Neuronal stem cell (in vitro differentiated cells): ENCODE results near the gene CDO1.

Experiments used
- DNase-seq: peaks from one replicate; pipeline ENCODE4 v3.0.0-alpha.2; 2013; ENCODE audit warnings: low spot score
- H2AFZ ChIP-seq: one replicate; pipeline ENCODE4 v1.6.1; 2013; ENCODE audit warnings: mild to moderate bottlenecking, low read length, inconsistent platforms
- H2AK5ac ChIP-seq: 2 replicates; pipeline ENCODE4 v1.6.1; 2013; ENCODE audit warnings: low read depth, mild to moderate bottlenecking, inconsistent platforms, low read length, moderate library complexity, mixed read lengths
- H2BK120ac ChIP-seq: 2 replicates; pipeline ENCODE4 v1.6.1; 2013; ENCODE audit warnings: low read depth, mild to moderate bottlenecking, inconsistent platforms, low read length, moderate library complexity, mixed read lengths
- H2BK12ac ChIP-seq: one replicate; pipeline ENCODE4 v1.6.1; 2013; ENCODE audit warnings: low read length, inconsistent platforms
- H2BK15ac ChIP-seq: 2 replicates; pipeline ENCODE4 v1.6.1; 2013; ENCODE audit warnings: mild to moderate bottlenecking, low read length, inconsistent platforms, mixed read lengths
- H2BK5ac ChIP-seq: one replicate; pipeline ENCODE4 v1.6.1; 2013; ENCODE audit warnings: inconsistent platforms, mild to moderate bottlenecking, low read length, moderate library complexity
- H3K14ac ChIP-seq: one replicate; pipeline ENCODE4 v1.6.1; 2013; ENCODE audit warnings: low read length, inconsistent platforms
- H3K18ac ChIP-seq: 2 replicates; pipeline ENCODE4 v1.6.1; 2013; ENCODE audit warnings: low read length, inconsistent platforms
- H3K23ac ChIP-seq: 2 replicates; pipeline ENCODE4 v1.6.1; 2013; ENCODE audit warnings: low read depth, mild to moderate bottlenecking, mixed read lengths, low read length, inconsistent platforms; ENCODE audit not compliant: poor library complexity
- H3K27ac ChIP-seq: replicated peaks from 3 replicates; pipeline ENCODE4 v1.5.1; 2013; ENCODE audit warnings: low read length, inconsistent platforms
- H3K27me3 ChIP-seq, 3 experiments: 2 replicates each; pipeline ENCODE4 v1.6.1; 2013; ENCODE audit warnings: low read length in 3 of 3, mild to moderate bottlenecking in 2 of 3, inconsistent platforms in 1 of 3, low read depth in 1 of 3, mixed read lengths in 1 of 3, moderate library complexity in 1 of 3; ENCODE audit not compliant: control insufficient read depth in 3 of 3, insufficient read depth in 3 of 3
- H3K36me3 ChIP-seq, 2 donors: replicated peaks in 1 of 2; 2 replicates each; pipeline ENCODE4 v1.6.1; 2013; ENCODE audit warnings: low read length in 2 of 2; ENCODE audit not compliant: control insufficient read depth in 2 of 2, insufficient read depth in 2 of 2
- H3K4ac ChIP-seq: 2 replicates; pipeline ENCODE4 v1.6.1; 2013; ENCODE audit warnings: inconsistent platforms, mild to moderate bottlenecking, low read length, moderate library complexity
- H3K4me1 ChIP-seq, 2 donors: 1 replicate in 1 of 2; 2 replicates in 1 of 2; pipeline ENCODE4 v1.6.1; 2013; ENCODE audit warnings: low read length in 2 of 2, low read depth in 1 of 2; ENCODE audit not compliant: control insufficient read depth in 2 of 2, insufficient read depth in 1 of 2
- H3K4me2 ChIP-seq: one replicate; pipeline ENCODE4 v1.6.1; 2013; ENCODE audit warnings: mild to moderate bottlenecking, low read length, inconsistent platforms; ENCODE audit not compliant: insufficient read depth, poor library complexity, severe bottlenecking
- H3K4me3 ChIP-seq, 2 donors: 2 replicates each; pipeline ENCODE4 v1.5.1; 2013; ENCODE audit warnings: low read length in 2 of 2, mild to moderate bottlenecking in 2 of 2, inconsistent platforms in 1 of 2, moderate library complexity in 1 of 2
- H3K79me1 ChIP-seq: one replicate; pipeline ENCODE4 v1.6.1; 2013; ENCODE audit warnings: low read depth, mild to moderate bottlenecking, inconsistent platforms, low read length, moderate library complexity
- H3K9ac ChIP-seq: one replicate; pipeline ENCODE4 v1.6.1; 2013; ENCODE audit warnings: mild to moderate bottlenecking, low read depth, low read length, inconsistent platforms; ENCODE audit not compliant: poor library complexity
- H3K9me3 ChIP-seq, 2 donors: replicated peaks in 1 of 2; 2 replicates each; pipeline versions ENCODE3 to v1.6.1; 2013; ENCODE audit warnings: low read length in 2 of 2, mild to moderate bottlenecking in 2 of 2, inconsistent platforms in 1 of 2, low read depth in 1 of 2, mixed read lengths in 1 of 2, moderate library complexity in 1 of 2; ENCODE audit not compliant: control insufficient read depth in 2 of 2, insufficient read depth in 1 of 2
- H4K8ac ChIP-seq: one replicate; pipeline ENCODE4 v1.6.1; 2013; ENCODE audit warnings: low read depth, mild to moderate bottlenecking, inconsistent platforms, low read length, moderate library complexity
- H4K91ac ChIP-seq: one replicate; pipeline ENCODE4 v1.6.1; 2013; ENCODE audit warnings: low read length, low read depth, mild to moderate bottlenecking, inconsistent platforms; ENCODE audit not compliant: poor library complexity
- WGBS, 2 donors: extraction: QIAGEN DNeasy Blood & Tissue Kit; methylation state at CpG; one replicate each; pipeline ENCODE4 v1.1.7; 2013; ENCODE audit warnings: missing lambda C conversion rate in 2 of 2, mixed read lengths in 1 of 2; ENCODE audit not compliant: insufficient read length in 2 of 2, insufficient replicate concordance in 1 of 2; ENCODE audit errors: extremely low coverage in 2 of 2; 5-methylcytosine and 5-hydroxymethylcytosine counted together

Gene CDO1

DNA sequence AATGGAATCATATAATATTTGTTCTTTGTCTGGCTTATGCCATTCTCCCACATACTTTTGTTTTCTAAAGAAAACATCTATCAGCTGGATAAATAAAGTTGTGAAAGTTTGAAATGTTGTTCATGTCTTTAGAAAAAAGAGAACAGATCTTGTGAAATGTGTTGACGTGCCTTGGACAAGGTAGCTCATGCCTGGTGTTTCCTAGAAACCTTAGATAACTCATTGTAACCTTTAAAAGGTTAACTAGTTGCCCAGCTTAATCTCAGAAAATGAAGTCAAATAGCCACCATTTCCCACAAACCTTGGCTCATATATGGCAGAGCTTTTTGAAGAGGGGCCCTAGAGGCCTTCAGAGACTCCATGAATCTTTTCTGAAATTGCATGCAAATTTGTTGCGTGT is 15.3 kb downstream of the CDO1 start:
- Histone ChIP-seq H3K18ac (no peak overlapping the region), H3K79me1 (no peaks in the 10 kb centered on the region), H2BK15ac (no peak overlapping the region), H2BK120ac (no peak overlapping the region), H4K91ac (no peak overlapping the region), H3K36me3 (peaks cover 0 to 17% of the 10 kb centered on the region in 2 donors), H3K4me1 (no peaks in the 10 kb centered on the region), H3K4ac (no peak overlapping the region), H3K23ac (no peak overlapping the region), H3K9me3 (no peaks in the 10 kb centered on the region), H2AK5ac (no peak overlapping the region), H3K4me2 (no peak overlapping the region), H3K14ac (no peak overlapping the region), H2AFZ (no peak overlapping the region), H4K8ac (no peak overlapping the region), H2BK5ac (no peak overlapping the region), H2BK12ac (no peak overlapping the region), H3K4me3 (no peak overlapping the region), H3K27me3 (no peaks in the 10 kb centered on the region), H3K9ac (no peak overlapping the region), H3K27ac (no peak overlapping the region)
- no CpG with 5 or more reads among the region's 2 CpGs for WGBS, 2 donors
- DNase-seq: no peak

DNA sequence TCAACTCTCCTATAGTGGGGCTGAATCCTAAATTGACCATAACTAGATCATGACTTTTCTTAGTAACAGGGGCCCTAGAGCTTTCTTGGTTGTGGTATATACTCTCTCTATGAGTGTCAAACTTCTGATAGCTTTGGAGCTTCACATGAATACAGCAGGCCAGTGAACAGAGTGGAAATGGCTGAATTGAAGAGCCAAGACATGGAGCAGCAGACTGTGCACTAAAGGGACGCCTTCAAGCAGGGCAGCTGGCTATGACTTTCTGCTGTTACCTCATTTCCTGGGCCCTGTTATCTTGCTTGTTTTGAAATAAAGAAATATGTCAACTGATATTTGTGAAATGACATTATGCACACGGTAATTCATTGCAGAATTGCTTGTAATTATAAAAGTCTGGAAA is 16.4 kb downstream of the CDO1 start:
- no CpG with 5 or more reads among the region's 2 CpGs for WGBS, 2 donors
- H2AFZ ChIP-seq: no peak overlapping the region
- no peak overlapping the region for H2BK120ac ChIP-seq
- H3K9ac ChIP-seq: no peak overlapping the region
- H3K4me1 ChIP-seq: no peaks in the 10 kb centered on the region
- H4K91ac ChIP-seq: no peak overlapping the region
- no peaks in the 10 kb centered on the region for H3K79me1 ChIP-seq
- DNase-seq: no peak
- no peak overlapping the region for H2BK5ac ChIP-seq
- H3K27me3 ChIP-seq: no peaks in the 10 kb centered on the region
- H3K36me3 ChIP-seq: peaks cover 0 to 7% of the 10 kb centered on the region in 2 donors
- H3K4me2 ChIP-seq: no peak overlapping the region
- H3K4me3 ChIP-seq: no peak overlapping the region
- no peak overlapping the region for H3K4ac ChIP-seq
- H2BK12ac ChIP-seq: no peak overlapping the region
- H4K8ac ChIP-seq: no peak overlapping the region
- H3K27ac ChIP-seq: no peak overlapping the region
- H3K14ac ChIP-seq: no peak overlapping the region
- H3K9me3 ChIP-seq: no peaks in the 10 kb centered on the region
- H3K18ac ChIP-seq: no peak overlapping the region
- H2BK15ac ChIP-seq: no peak overlapping the region
- H2AK5ac ChIP-seq: no peak overlapping the region
- H3K23ac ChIP-seq: no peak overlapping the region

DNA sequence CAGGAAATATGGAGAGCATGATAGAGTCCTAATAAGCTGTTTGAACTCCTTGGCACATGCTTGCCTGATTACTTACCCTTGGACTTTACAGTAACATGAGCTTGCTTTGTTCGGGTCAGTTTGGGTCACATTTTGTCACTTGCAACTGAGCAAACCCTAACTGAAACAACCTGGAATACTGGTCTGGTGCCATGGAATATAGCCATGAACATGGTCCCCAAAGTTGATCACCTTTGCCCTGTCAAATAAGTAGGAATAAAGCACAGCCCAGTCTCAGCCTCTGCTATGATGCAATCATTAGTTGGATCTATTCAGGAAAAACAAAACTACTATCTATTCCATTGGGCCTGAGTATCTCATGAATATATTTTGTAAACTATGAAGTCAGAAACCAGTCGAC is 18.2 kb downstream of the CDO1 start:
- Histone ChIP-seq H3K4me1 (no peaks in the 10 kb centered on the region), H3K9ac (no peak overlapping the region), H3K27ac (no peak overlapping the region), H3K18ac (no peak overlapping the region), H4K91ac (no peak overlapping the region), H3K79me1 (no peaks in the 10 kb centered on the region), H4K8ac (no peak overlapping the region), H2AK5ac (no peak overlapping the region), H3K27me3 (no peaks in the 10 kb centered on the region), H2BK12ac (no peak overlapping the region), H3K4me3 (no peak overlapping the region), H3K4me2 (no peak overlapping the region), H3K14ac (no peak overlapping the region), H3K9me3 (no peaks in the 10 kb centered on the region), H3K4ac (no peak overlapping the region), H2BK120ac (no peak overlapping the region), H2AFZ (no peak overlapping the region), H2BK5ac (no peak overlapping the region), H3K36me3 (no peaks in the 10 kb centered on the region), H2BK15ac (no peak overlapping the region), H3K23ac (no peak overlapping the region)
- no CpG with 5 or more reads among the region's 2 CpGs for WGBS, 2 donors
- no peak for DNase-seq

DNA sequence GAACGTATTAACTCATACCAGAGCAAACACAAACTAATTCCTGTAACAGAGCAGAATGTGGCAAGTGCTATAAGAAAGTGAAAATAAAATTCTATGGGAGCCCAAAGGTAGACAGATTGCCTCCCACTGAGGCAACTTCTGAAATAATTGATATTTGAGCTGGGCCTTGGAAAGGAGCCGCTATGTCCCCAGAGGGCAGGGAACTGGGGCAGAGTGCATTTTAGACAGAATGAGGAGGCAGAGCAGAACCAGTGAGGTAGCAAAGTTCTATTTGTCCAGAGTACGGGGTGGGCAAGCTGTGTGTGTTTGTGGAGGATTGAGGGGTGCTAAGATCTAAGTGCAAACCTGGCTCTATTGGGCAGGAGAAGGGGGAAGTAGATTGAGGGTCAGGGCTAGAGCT is 19.8 kb downstream of the CDO1 start:
- Histone ChIP-seq H2BK120ac (no peak overlapping the region), H2BK15ac (no peak overlapping the region), H2BK5ac (no peak overlapping the region), H2AFZ (no peak overlapping the region), H3K23ac (no peak overlapping the region), H4K91ac (no peak overlapping the region), H3K18ac (no peak overlapping the region), H3K9ac (no peak overlapping the region), H3K4ac (no peak overlapping the region), H3K27me3 (no peaks in the 10 kb centered on the region), H3K79me1 (no peaks in the 10 kb centered on the region), H3K14ac (no peak overlapping the region), H3K27ac (no peak overlapping the region), H2AK5ac (no peak overlapping the region), H3K4me1 (no peaks in the 10 kb centered on the region), H3K4me3 (no peak overlapping the region), H4K8ac (no peak overlapping the region), H3K36me3 (no peaks in the 10 kb centered on the region), H3K4me2 (no peak overlapping the region), H3K9me3 (no peaks in the 10 kb centered on the region), H2BK12ac (no peak overlapping the region)
- WGBS, 2 donors: no CpG with 5 or more reads among the region's 3 CpGs
- DNase-seq: no peak
